ENCODE results near the gene CRACR2B. TPM values are rescaled to one million over a fixed set of nuclear protein-coding genes. Genes with fewer than 3 reads are reported as not detected.

CRACR2B gene
- total and polyA plus RNA-seq, 2 of the 13 experiments (the other 11 are each of a cell fraction or from before 2014, with no cell fraction given): 14.9 to 21.0 TPM

GRCh38 chr11:841981-842369 is 14.3 kb downstream of the CRACR2B start (continued):
- TF ChIP-seq, protein P1, sequence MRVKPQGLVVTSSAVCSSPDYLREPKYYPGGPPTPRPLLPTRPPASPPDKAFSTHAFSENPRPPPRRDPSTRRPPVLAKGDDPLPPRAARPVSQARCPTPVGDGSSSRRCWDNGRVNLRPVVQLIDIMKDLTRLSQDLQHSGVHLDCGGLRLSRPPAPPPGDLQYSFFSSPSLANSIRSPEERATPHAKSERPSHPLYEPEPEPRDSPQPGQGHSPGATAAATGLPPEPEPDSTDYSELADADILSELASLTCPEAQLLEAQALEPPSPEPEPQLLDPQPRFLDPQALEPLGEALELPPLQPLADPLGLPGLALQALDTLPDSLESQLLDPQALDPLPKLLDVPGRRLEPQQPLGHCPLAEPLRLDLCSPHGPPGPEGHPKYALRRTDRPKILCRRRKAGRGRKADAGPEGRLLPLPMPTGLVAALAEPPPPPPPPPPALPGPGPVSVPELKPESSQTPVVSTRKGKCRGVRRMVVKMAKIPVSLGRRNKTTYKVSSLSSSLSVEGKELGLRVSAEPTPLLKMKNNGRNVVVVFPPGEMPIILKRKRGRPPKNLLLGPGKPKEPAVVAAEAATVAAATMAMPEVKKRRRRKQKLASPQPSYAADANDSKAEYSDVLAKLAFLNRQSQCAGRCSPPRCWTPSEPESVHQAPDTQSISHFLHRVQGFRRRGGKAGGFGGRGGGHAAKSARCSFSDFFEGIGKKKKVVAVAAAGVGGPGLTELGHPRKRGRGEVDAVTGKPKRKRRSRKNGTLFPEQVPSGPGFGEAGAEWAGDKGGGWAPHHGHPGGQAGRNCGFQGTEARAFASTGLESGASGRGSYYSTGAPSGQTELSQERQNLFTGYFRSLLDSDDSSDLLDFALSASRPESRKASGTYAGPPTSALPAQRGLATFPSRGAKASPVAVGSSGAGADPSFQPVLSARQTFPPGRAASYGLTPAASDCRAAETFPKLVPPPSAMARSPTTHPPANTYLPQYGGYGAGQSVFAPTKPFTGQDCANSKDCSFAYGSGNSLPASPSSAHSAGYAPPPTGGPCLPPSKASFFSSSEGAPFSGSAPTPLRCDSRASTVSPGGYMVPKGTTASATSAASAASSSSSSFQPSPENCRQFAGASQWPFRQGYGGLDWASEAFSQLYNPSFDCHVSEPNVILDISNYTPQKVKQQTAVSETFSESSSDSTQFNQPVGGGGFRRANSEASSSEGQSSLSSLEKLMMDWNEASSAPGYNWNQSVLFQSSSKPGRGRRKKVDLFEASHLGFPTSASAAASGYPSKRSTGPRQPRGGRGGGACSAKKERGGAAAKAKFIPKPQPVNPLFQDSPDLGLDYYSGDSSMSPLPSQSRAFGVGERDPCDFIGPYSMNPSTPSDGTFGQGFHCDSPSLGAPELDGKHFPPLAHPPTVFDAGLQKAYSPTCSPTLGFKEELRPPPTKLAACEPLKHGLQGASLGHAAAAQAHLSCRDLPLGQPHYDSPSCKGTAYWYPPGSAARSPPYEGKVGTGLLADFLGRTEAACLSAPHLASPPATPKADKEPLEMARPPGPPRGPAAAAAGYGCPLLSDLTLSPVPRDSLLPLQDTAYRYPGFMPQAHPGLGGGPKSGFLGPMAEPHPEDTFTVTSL (CRISPR knock-in tag; IDR thresholded peaks at IDR 0.05; ENCODE audit: borderline replicate concordance): no peak
- TF ChIP-seq ZNF331 (CRISPR knock-in tag; IDR thresholded peaks at IDR 0.05) (no peak), NCOA2 (CRISPR knock-in tag; IDR thresholded peaks at IDR 0.05) (no peak), ATF7-NPFF (CRISPR knock-in tag; IDR thresholded peaks at IDR 0.05; ENCODE audit: low read depth) (no peak), ZNF160 (CRISPR knock-in tag; IDR thresholded peaks at IDR 0.05) (0 out of 2 replicates have a peak, but pooled peaks have one; percentile 30), SKI (IDR thresholded peaks at IDR 0.05; ENCODE audit: partially characterized antibody) (no peak), SRSF9 (IDR thresholded peaks at IDR 0.05; ENCODE audit: borderline replicate concordance, insufficient read depth, low read depth, low read length, poor library complexity, severe bottlenecking) (no peak), ZNF619 (CRISPR knock-in tag; IDR thresholded peaks at IDR 0.05) (no peak), RXRA (CRISPR knock-in tag; IDR thresholded peaks at IDR 0.05) (0 out of 2 replicates have a peak, but pooled peaks have one; percentile 8), NFE2L1 (CRISPR knock-in tag; IDR thresholded peaks at IDR 0.05; ENCODE audit: borderline replicate concordance) (no peak), SNRNP70 (IDR thresholded peaks at IDR 0.05; ENCODE audit: low read depth, low read length) (no peak), ZBTB42 (CRISPR knock-in tag; IDR thresholded peaks at IDR 0.05) (no peak), ZNF772 (CRISPR knock-in tag; IDR thresholded peaks at IDR 0.05) (no peak), ZNF776 (CRISPR knock-in tag; IDR thresholded peaks at IDR 0.05) (no peak), EP300 (IDR thresholded peaks at IDR 0.05; ENCODE audit: low read depth in 2 of 2, low read length in 2 of 2) (no peak), EP300 (CRISPR knock-in tag; IDR thresholded peaks at IDR 0.05; ENCODE audit: borderline replicate concordance) (no peak)
- TF ChIP-seq, protein P2, sequence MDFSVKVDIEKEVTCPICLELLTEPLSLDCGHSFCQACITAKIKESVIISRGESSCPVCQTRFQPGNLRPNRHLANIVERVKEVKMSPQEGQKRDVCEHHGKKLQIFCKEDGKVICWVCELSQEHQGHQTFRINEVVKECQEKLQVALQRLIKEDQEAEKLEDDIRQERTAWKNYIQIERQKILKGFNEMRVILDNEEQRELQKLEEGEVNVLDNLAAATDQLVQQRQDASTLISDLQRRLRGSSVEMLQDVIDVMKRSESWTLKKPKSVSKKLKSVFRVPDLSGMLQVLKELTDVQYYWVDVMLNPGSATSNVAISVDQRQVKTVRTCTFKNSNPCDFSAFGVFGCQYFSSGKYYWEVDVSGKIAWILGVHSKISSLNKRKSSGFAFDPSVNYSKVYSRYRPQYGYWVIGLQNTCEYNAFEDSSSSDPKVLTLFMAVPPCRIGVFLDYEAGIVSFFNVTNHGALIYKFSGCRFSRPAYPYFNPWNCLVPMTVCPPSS (IDR thresholded peaks at IDR 0.05): no peak
- TF ChIP-seq, protein P3, sequence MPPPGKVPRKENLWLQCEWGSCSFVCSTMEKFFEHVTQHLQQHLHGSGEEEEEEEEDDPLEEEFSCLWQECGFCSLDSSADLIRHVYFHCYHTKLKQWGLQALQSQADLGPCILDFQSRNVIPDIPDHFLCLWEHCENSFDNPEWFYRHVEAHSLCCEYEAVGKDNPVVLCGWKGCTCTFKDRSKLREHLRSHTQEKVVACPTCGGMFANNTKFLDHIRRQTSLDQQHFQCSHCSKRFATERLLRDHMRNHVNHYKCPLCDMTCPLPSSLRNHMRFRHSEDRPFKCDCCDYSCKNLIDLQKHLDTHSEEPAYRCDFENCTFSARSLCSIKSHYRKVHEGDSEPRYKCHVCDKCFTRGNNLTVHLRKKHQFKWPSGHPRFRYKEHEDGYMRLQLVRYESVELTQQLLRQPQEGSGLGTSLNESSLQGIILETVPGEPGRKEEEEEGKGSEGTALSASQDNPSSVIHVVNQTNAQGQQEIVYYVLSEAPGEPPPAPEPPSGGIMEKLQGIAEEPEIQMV (CRISPR knock-in tag; IDR thresholded peaks at IDR 0.05; ENCODE audit: low read depth): peak; percentile 6; the same call in 1 of the 2 replicates
- TF ChIP-seq, protein P4, sequence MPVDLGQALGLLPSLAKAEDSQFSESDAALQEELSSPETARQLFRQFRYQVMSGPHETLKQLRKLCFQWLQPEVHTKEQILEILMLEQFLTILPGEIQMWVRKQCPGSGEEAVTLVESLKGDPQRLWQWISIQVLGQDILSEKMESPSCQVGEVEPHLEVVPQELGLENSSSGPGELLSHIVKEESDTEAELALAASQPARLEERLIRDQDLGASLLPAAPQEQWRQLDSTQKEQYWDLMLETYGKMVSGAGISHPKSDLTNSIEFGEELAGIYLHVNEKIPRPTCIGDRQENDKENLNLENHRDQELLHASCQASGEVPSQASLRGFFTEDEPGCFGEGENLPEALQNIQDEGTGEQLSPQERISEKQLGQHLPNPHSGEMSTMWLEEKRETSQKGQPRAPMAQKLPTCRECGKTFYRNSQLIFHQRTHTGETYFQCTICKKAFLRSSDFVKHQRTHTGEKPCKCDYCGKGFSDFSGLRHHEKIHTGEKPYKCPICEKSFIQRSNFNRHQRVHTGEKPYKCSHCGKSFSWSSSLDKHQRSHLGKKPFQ (CRISPR knock-in tag; IDR thresholded peaks at IDR 0.05; ENCODE audit: insufficient replicate concordance): no peak

Data from HepG2 (cell line).